GM10248 (cell line): ENCODE results near the gene IZUMO1R.
"Not testable (repeated sequence)": the region's sequence is repeated elsewhere in the genome, so short reads cannot be mapped to it uniquely, and the experiment has no call there.

Experiments
- CTCF ChIA-PET: fragments of 300-600 bp; sonication (Branson Sonifier 250); formaldehyde crosslinking; extraction: SDS; loops from one replicate; lab custom pipeline; 2021; ENCODE audit warnings: antibody characterized with exemption; lab: Yijun Ruan, JAX
- POLR2A ChIA-PET: fragments of 350-650 bp; sonication (Branson Sonifier 250); formaldehyde crosslinking; extraction: SDS; loops from one replicate; lab custom pipeline; 2020; ENCODE audit warnings: antibody characterized with exemption; lab: Yijun Ruan, JAX
- DNase-seq: peaks from one replicate; pipeline ENCODE4 v3.0.0; 2012; ENCODE audit errors: extremely low spot score
- TF ChIP-seq, protein P1 (sequence below): IDR thresholded peaks from 2 replicates; pipeline ENCODE4 v1.5.1; 2012; ENCODE audit warnings: mild to moderate bottlenecking, low read depth; ENCODE audit errors: extremely low read depth, missing control alignments, control extremely low read depth

The IZUMO1R gene

DNA sequence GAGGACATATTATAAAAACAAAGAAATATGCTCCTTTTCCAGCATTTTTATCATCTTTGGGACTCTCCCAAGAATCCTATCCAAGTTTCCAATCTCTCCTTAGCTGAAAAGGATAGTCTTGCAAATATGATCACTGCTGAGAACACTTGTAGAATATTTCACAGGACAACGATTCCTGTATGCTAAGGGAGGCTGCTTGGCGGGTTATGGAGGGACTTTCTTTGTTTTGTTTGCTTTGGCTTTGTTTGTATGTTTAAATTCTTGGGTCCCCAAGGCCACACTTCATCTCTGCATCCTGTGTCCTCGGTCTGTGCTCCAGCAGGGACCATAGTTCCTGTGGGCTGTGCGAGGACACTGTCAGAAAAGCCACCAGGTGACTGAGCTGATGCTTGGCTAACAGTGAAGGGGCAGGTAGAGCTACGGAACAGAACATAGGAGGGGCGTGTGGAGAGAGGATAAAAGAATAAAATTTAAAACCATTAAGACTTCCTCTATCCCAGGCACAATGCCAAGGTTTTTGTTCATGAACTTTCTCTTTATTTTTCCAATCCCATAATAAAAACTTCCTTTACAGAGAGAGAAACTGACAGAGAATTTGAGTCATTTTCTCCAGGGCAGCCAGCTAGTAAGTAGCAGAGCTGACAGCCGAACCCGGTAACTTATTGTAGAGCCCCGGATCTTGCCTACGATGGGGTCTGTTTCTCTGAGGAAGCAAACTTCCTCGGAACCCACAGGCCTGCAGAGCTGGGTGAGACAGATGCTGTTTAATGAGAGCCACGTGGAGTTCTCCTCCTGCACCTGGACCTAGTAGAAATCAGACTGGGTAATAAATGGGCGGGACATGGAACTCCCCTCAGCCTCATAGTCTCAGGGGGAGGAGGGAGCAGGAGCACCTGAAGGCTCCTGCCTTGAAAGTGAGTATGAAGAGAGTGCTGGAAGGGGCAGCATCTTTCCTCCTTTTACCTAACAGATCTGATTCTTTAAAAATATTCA, at the start of gene IZUMO1R:
Gene IZUMO1R (plus strand): TSS at position 615 of the 993 bp plus-strand sequence. CDS start 1,057 bp downstream, outside the sequence.
- ChIA-PET POLR2A (no interaction called here), CTCF (interaction anchor here (0.9 to 1.1 kb wide), 2 partner anchors 12 to 21 kb away, joined by 3 to 4 read pairs; no protein-coding TSS in a partner anchor)
- no peak for DNase-seq
- TF ChIP-seq, protein P1, sequence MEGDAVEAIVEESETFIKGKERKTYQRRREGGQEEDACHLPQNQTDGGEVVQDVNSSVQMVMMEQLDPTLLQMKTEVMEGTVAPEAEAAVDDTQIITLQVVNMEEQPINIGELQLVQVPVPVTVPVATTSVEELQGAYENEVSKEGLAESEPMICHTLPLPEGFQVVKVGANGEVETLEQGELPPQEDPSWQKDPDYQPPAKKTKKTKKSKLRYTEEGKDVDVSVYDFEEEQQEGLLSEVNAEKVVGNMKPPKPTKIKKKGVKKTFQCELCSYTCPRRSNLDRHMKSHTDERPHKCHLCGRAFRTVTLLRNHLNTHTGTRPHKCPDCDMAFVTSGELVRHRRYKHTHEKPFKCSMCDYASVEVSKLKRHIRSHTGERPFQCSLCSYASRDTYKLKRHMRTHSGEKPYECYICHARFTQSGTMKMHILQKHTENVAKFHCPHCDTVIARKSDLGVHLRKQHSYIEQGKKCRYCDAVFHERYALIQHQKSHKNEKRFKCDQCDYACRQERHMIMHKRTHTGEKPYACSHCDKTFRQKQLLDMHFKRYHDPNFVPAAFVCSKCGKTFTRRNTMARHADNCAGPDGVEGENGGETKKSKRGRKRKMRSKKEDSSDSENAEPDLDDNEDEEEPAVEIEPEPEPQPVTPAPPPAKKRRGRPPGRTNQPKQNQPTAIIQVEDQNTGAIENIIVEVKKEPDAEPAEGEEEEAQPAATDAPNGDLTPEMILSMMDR = no peak

DNA sequence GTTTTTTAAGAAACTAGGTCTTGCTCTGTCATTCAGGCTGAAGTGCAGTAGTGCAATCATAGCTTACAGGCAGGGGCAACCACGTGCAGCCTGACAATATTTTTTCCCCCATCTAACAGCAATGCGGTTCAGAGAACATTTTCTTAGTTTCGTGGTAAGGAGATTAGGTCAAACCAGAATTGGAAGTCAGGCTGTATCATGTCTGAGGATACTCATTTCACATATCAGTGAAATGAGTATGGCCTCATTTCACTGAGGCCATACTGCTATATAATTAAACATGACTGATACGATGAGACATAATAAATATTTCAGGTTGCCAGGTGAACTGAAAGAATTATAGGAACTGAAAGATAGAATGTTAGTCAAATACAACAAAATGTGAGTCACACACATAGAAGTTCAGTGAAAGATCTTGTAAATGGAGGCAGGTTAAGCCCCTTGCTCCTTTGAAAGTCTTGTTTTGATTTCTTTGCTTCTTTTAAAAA, 32.5 kb upstream of the IZUMO1R start:
- POLR2A ChIA-PET = no interaction called here

DNA sequence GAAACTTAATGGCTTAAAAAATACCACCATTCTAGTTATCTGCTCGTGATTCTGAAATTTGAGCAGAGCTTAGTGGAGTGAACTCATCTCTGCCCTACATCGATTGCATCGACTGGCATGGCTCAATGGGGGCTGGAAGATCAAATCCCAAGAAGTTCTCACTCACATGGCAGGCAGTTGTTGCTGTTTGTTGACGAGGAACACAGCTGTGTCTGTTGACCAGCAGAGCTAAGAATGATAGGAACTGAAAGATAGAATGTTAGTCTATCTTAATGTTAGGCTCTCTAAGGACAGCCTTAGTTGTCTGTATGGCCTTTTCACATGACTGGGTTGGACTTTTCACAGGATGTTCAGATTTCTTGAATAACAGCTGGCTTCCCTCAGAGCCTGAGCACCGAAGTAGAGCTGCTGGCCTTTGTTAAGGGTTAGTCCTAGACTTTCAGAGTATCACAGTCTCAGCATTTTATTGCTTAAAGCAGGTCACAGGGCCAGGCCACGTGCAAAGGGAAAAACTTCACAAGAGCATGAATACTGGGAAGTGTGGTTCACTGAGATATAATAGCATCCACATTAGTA, 31.6 kb upstream of the IZUMO1R start:
- POLR2A ChIA-PET = no interaction called here
- CTCF ChIA-PET = interaction anchor here (1.2 to 2.2 kb wide), 2 partner anchors 10 to 54 kb away, joined by 4 to 6 read pairs; no protein-coding TSS in a partner anchor
- TF ChIP-seq, protein P1 = no peak
- no peak for DNase-seq

More for the DNA sequence above, 32.5 kb upstream of the IZUMO1R start:
- DNase-seq = peak; percentile 28
- CTCF ChIA-PET = interaction anchor here (2.2 kb wide), 1 partner anchor 11 kb away, joined by 6 read pairs; no protein-coding TSS in a partner anchor
- TF ChIP-seq, protein P1 = no peak

DNA sequence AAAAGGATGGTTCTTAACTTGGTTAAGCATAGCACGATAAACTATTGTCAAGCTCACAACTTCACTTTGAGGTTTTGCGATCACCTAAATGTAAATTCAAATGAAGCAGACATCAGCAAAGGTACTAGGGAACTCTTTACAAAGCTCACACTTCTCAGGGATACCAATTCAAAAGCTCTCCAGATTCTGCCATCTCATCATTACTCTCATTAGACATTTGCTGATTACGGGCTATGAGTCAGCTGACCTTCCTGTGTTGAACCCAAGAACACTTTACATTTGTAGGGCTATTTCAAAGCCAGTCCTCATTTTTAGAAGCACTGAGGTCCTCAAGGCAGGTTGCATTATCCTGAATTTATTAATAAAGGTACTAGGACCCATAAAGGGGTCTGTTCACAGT, 28.4 kb upstream of the IZUMO1R start:
- CTCF ChIA-PET = interaction anchor here (0.9 to 2.8 kb wide), 9 partner anchors 9 to 327 kb away, joined by 3 to 8 read pairs (median 4); no protein-coding TSS in a partner anchor
- POLR2A ChIA-PET = no interaction called here
- TF ChIP-seq, protein P1 = no peak
- no peak for DNase-seq

DNA sequence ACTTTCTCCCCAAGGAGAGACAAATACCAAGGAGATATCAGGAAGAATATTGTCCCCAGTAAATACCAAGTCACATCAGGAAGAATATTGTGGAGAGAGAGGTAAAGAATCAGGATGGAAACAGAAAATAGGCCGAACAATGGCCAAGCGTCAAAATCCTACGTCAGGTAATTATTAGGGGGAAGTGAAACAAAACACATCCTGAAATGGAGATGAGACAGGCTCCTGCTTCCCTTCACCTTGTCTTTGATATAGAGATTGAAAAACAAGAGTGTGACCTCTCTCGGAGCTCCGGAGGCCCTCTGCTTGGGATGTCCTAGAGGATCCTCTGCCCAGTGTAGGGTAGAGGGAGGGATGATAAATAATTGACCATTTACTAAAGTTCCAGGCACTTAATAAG, 27.4 kb upstream of the IZUMO1R start:
- CTCF ChIA-PET = interaction anchor here (1.3 kb wide), 1 partner anchor 12 kb away, joined by 3 read pairs; no protein-coding TSS in a partner anchor
- POLR2A ChIA-PET = no interaction called here
- DNase-seq = no peak
- TF ChIP-seq, protein P1 = no peak

DNA sequence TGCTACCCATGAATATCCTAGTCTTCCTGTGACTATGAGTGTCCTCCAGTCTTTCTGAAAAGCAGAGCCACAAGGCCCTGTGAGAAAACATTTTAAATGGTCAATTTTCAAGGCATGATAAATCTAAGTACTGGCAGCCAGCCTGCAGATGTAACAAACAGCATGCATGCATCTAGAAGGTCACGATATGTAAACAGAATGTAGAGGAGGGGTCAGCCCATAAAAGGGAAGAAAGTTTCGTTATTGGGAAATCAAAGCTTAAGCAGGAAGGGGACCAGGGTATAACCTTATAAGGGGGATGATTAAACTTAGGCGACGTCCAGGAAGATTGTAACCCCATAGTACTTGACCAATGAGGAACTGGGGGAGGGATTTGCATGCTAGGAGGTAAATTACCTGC, 26.2 kb upstream of the IZUMO1R start:
- DNase-seq, POLR2A ChIA-PET: not testable (repeated sequence)
- CTCF ChIA-PET = interaction anchor here (1.3 to 1.4 kb wide), 2 partner anchors 11 to 95 kb away, joined by 3 to 4 read pairs; no protein-coding TSS in a partner anchor
